HG03354 (cell line): Measurements from ENCODE around the gene TAF1.
A peak's percentile ranks its signal among the peaks of the same experiment; 100 is the strongest.
"Not testable (repeated sequence)": the region's sequence is repeated elsewhere in the genome, so short reads cannot be mapped to it uniquely, and the experiment has no call there.

Source experiments
- ATAC-seq: cut with Tn5 transposase; IDR thresholded peaks from one replicate; pipeline ENCODE4 v1.9.1; 2021; ENCODE audit warnings: mild to moderate bottlenecking; ENCODE audit not compliant: unreplicated experiment, poor library complexity, severe bottlenecking

The TAF1 gene

DNA sequence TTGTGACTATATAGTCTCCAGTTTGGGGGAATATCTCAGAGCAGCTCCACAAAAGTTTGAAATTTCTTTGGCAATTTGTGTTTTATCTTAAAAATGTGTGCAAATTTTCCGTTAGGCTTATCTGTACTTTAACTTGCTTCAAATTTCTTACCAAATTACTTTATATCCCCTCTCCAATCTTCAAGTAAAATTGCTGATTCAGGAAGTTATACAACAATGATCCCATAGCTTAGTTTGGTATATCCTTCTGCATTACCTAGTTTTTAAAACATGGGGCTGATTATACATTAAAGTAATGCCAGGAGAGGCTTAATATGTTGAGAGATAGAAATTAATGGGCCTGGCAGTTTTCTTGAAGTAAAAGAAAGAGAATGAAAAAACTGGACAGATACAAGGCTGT lies 66.6 kb downstream of the TAF1 start:
- no peak for ATAC-seq

DNA sequence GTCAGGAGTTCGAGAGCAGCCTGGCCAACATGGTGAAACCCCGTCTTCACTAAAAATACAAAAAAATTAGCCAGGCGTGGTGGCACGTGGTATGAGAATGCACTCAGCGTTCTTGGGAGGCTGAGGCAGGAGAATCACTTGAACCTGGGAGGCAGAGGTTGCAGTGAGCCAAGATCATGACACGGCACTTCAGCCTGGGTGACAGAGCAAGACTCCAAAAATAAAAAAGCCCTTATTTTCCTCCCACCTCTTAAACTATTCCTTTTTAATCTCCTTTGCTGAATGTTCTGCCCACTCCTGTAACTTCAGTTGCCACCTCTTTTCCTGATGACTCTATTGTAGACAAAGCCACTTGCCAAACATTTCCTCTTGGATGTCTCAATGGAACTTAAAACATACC lies 72.6 kb downstream of the TAF1 start:
- no peak for ATAC-seq

GRCh38 chrX:71439420-71439819 lies 73.3 kb downstream of the TAF1 start:
- ATAC-seq, result no peak

DNA sequence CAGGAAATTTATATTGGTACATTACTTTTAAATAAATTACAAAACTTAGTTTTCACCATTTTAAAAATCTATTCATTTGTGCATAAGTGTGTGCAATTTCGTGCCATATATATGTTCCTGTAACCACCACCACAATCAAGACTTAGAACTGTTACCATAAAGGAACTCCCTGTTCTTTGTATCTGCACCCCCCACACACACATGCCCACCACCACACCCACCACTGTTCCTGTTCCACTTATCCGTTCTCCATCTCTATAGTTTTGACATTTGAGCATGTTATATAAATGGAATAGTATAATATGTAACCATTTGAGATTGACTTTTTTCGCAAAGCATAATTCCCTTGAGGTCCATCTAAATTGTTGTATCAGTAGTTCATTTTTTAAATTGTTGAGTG lies 73.7 kb downstream of the TAF1 start:
- ATAC-seq, result no peak

GRCh38 chrX:71440401-71440800 lies 74.2 kb downstream of the TAF1 start:
- ATAC-seq, result no peak

DNA sequence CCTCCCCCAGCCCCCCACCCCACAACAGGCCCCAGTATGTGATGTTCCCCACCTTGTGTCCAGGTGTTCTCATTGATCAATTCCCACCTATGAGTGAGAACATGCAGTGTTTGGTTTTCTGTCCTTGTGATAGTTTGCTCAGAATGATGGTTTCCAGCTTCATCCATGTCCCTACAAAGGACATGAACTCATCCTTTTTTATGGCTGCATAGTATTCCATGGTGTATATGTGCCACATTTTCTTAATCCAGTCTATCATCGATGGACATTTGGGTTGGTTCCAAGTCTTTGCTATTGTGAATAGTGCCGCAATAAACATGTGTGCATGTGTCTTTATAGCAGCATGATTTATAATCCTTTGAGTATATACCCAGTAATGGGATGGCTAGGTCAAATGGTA lies 75.7 kb downstream of the TAF1 start:
- ATAC-seq, result not testable (repeated sequence)

DNA sequence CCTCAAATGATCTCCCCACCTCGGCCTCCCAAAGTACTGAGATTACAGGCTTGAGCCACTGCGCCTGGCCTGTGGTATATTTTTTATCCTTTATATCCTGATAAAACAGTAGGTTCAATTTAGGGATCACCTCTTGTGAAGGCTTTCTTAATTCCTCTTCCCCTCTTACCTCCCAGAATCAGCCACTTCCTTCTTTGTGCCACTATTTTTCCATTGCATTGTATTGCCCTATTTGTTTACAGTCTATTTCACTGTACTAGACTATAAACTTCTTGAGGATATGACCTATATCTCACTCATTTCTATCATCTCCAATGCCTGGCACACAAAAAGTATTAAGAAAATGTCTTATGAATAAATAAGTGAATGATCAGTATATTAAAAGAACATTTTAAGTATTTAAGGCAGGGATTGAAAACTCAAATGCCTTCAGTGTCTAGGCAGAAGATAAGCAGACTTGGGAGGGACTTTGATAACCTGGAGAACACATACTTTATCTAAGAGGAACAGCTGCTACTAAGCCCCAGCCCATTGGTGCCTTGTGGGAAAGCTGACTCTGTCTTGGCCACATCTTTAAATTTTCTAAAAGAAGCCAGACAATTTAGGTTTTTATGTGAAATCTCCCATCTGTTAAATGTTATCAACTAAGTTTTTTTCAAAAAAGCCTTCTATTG lies 84.4 kb downstream of the TAF1 start:
- ATAC-seq, result no peak

DNA sequence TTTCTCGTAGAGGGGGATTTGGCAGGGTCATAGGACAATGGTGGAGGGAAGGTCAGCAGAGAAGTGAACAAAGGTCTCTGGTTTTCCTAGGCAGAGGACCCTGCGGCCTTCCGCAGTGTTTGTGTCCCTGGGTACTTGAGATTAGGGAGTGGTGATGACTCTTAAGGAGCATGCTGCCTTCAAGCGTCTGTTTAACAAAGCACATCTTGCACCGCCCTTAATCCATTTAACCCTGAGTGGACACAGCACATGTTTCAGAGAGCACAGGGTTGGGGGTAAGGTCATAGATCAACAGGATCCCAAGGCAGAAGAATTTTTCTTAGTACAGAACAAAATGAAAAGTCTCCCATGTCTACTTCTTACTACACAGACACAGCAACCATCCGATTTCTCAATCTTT lies 85.4 kb downstream of the TAF1 start:
- not testable (repeated sequence) for ATAC-seq

DNA sequence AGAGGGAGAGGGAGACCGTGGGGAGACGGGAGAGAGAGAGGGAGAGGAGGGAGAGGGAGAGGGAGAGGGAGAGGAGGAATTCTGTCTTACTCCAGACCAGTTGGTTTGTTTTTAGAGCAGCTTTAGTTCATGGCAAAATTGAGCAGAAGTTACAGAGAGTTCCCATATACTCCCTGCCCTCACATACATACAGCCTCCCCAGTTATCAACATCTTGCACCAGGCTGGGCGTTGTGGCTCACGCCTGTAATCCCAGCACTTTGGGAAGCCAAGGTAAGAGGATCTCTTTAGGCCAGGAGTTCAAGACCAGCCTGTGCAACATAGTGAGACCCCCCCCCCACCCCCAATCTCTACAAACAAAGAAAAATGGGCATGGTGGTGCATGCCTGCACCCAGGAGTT lies 86.9 kb downstream of the TAF1 start:
- ATAC-seq, result no peak

GRCh38 chrX:71454222-71454621 lies 88.1 kb downstream of the TAF1 start:
- ATAC-seq, result no peak

GRCh38 chrX:71458866-71459265 lies 92.7 kb downstream of the TAF1 start:
- ATAC-seq, result no peak

- no peak for ATAC-seq
Measured at GRCh38 chrX:71464968-71465367, 98.8 kb downstream of the TAF1 start.

- ATAC-seq, result no peak
Measured at GRCh38 chrX:71466979-71467523, 100.9 kb downstream of the TAF1 start.

DNA sequence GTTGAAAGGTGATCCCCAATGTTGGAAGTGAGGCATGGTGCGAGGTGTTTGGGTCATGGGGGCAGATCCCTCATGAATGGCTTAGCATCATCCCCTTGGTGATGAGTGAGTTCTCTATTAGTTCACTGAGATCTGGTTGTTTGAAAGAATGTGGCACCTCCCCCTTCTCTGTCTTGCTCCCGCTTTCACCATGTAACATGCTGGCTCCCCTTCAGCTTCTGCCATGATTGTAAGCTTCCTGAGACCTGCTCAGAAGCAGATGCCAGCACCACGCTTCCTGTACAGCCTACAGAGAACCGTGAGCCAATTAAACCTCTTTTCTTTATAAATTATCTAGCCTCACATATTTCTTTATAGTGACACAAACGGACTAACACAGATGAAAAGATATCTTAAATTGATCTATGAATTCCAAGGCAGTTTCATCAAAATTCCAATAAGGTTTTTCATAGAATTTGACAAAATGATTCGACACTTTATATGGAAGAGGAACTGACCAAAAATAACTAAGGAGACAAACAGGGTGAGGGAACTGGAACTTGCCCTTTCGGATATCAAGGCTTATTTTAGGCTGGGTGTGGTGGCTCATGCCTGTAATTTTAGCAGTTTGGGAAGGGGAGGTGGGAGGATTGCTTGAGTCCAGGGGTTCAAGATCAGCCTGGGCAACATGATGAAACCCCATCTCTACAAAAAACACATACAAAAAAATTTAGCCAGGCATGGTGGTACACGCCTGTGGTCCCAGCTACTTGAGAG lies 109.8 kb downstream of the TAF1 start:
- ATAC-seq, result no peak

DNA sequence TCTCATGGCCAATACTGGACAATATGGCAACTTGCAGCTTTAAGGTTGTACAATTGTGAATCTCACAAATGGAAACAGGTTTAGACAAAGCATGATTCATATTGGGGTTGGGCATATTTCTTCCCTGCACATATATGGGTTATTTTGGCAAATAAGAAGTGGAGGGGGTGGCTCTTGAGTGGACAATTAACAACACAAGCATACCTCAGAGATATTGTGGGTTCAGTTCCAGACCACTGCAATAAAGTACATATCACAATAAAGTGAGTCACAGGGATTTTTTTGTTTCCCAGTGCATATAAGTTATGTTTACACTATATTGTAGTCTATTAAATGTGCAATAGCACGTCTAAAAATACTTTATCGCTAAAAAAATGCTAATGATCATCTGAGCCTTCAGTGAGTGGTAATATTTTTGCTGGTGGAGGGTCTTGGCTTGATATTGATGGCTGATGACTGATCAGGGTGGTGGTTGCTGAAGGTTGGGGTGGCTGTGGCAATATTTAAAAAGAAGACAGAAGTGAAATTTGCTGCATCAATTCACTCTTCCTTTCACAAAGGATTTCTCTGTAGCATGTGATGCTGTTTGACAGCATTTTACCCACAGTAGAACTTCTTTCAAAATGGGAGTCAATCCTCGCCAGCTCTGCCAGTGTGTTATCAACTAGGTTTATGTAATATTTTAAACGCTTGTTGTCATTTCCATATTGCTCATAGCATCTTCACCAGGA lies 116.2 kb downstream of the TAF1 start:
- no peak for ATAC-seq

DNA sequence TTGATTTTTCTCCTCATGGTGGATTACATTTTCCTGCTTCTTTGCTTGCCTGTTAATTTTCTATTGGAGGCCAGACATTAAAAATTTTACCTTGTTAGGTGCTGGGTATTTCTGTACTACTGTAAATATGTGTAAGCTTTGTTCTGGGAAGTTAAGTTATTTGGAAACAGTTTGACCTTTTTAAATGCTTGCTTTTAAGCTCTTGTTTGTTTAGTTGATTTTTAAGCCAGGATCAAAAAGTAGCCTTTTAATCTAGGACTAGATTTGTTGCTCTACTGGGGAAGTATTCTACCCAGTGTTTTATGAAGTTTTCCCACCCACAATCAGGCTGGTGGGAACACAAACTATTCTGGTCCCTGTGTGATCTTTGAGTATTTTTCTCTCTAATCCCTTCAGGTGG lies 121.7 kb downstream of the TAF1 start:
- ATAC-seq, result no peak

DNA sequence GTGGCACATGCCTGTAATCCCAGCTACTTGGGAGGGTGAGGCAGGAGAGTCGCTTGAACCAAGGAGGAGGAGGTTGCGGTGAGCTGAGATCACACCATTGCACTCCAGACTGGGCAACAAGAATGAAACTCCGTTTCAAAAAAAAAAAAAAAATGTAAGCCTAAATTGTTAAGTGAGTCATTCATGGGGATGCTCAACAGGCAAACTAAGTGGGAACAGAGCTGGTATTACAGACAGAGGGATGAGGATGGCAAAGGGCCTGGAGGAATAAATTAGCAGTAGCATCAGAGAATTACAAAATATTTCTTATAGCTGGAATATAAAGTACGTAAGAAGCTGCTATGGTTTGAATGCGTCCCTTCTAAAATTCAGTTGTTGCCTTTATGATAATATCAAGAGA lies 123.4 kb downstream of the TAF1 start:
- no peak for ATAC-seq

GRCh38 chrX:71492231-71493065 lies 126.3 kb downstream of the TAF1 start:
- peak; percentile 71 for ATAC-seq

- ATAC-seq, result no peak
Measured at GRCh38 chrX:71493111-71493613, 127.0 kb downstream of the TAF1 start.

GRCh38 chrX:71495979-71496378 lies 129.8 kb downstream of the TAF1 start:
- ATAC-seq, result not testable (repeated sequence)
